Body of pancreas (tissue), 4 donors: ENCODE measurements around the gene PLPPR2.

ENCODE experiments used
- CTCF ChIP-seq, 7 experiments: fragments of 450-650 bp in 4 of 7; fragments of 200-600 bp in 3 of 7; sonication (generic) in 3 of 7; IDR thresholded peaks; one replicate each; pipeline ENCODE4 v1.5.1; 2016 to 2019; ENCODE audit warnings: antibody characterized with exemption in 7 of 7
- POLR2A ChIP-seq, 3 donors: fragments of 450-650 bp; IDR thresholded peaks; one replicate each; pipeline ENCODE4 v1.6.1; 2016; ENCODE audit warnings: antibody characterized with exemption in 3 of 3, mild to moderate bottlenecking in 2 of 3

- TF ChIP-seq CTCF (IDR thresholded peaks at IDR 0.05) (no peak), POLR2A (IDR thresholded peaks at IDR 0.05) (no peak)
Observed at GRCh38 chr19:11365557-11366117, 10.4 kb downstream of the PLPPR2 start.
